Measurements from ENCODE around the gene LEF1.
"Not testable (repeated sequence)": the region's sequence is repeated elsewhere in the genome, so short reads cannot be mapped to it uniquely, and the experiment has no call there.

The LEF1 gene

GRCh38 chr4:108054025-108054638, 114.6 kb downstream of the LEF1 start:
- DNase-seq = no peak

- DNase-seq = no peak
Observed at GRCh38 chr4:108053251-108053711, 115.5 kb downstream of the LEF1 start.

DNA sequence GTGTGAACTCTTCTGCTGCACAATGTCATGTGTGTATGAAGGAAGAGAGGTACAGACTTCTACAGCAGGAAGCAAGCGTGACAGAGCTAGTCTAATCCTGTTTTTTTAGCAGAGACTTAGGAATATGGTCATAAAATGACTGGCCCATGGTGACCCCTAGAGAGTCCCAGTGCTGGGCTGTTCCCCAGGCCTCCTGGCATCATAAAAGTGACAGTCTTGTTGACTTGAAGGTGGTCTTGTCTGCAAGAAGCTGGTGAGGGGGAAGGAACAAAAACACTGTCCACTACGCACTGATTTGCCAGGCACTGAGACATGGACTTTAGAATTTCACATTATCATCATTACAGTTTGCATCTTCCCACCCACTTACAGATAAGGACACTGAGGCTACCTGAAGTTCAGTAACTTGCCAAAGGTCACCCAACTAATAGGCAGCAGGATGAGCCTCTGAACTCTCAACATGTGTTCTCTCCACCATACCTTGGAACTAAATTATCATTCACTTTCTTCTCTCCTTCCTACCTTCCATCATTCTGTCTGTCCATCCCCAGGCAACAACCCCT, 116.1 kb downstream of the LEF1 start:
- no peak for DNase-seq

GRCh38 chr4:108051343-108051742, 117.4 kb downstream of the LEF1 start:
- peak; percentile 76 for DNase-seq

DNA sequence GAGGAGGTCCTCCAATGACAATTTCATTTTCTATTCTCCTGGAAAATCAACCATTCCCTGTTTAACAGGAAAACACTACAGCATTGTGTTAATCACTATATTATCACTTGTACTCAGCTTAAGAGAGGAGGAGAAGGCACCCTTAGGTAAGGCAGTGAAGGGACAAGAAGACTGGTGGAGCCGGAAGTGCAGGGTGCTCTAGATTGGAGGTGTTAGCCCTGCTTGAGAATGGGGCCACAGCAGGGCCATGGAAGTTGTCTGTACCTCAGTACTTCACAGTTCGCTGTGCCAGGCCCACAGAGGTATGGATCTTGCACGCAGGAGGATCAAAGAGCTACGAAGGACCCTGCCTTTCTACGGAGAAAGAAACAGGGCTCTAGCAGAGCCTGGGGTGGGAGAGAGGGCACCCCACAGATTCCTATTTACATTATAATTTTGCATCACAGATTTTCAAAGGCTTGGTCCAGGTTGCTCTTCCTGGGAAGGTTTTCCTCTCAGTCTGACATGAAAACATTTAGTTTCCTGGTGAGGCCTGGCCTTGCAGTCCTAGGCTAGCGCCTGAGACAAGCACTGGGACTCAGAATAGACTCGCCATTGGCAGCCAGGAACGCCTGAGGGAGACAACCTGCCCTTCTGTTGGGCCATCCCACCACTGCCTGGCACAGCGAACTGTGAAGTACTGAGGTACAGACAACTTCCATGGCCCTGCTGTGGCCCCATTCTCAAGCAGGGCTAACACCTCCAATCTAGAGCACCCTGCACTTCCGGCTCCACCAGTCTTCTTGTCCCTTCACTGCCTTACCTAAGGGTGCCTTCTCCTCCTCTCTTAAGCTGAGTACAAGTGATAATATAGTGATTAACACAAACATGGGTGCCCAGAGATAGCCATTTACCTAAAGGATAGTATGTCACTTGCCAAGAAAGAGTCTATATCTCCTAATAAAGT, 118.3 kb downstream of the LEF1 start:
- DNase-seq = not testable (repeated sequence)

DNA sequence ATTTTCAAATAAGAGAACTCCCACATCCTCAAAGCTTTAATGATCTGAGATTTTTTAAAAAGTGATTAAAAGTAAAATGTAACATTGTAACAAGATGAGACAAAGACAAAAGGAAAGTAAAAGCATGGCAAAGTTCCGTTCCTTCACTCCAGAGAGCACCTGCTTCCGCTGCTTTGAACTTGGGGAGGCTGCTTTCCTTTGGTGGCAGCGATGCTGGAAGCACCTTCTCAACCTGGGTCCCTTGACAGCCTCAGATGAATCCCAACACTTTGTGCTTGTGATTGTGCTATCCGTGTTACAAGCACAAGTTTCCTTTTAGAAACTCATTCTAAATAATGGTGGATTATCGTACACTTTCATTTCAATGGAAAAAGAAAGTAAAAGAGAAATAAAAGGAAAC, 119.3 kb downstream of the LEF1 start:
- DNase-seq = no peak

- DNase-seq = no peak
Observed at GRCh38 chr4:108048997-108049396, 119.7 kb downstream of the LEF1 start.

- no peak for DNase-seq
Observed at GRCh38 chr4:108048157-108048556, 120.6 kb downstream of the LEF1 start.

GRCh38 chr4:108047199-108047598, 121.5 kb downstream of the LEF1 start:
- no peak for DNase-seq

DNA sequence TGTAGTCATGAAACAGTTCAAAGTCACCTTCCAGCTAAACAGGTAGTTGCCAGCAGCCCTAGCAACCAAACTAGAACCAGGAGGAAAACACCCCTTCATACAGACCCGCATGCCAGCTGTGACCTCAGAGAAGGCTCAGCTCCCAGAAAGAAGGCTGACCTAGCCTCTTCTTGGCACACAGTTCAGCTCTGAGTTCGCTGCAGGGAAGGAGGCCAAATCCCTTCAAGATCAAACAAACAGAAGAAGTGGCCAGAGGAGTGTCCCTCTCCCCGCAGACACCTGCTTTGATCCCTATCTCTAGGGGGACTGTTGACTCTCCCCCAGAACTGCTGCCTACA, 123.1 kb downstream of the LEF1 start:
- peak; percentile 80 for DNase-seq

GRCh38 chr4:108044951-108045686, 123.6 kb downstream of the LEF1 start:
- no peak for DNase-seq

GRCh38 chr4:108043526-108043925, 125.2 kb downstream of the LEF1 start:
- no peak for DNase-seq

DNA sequence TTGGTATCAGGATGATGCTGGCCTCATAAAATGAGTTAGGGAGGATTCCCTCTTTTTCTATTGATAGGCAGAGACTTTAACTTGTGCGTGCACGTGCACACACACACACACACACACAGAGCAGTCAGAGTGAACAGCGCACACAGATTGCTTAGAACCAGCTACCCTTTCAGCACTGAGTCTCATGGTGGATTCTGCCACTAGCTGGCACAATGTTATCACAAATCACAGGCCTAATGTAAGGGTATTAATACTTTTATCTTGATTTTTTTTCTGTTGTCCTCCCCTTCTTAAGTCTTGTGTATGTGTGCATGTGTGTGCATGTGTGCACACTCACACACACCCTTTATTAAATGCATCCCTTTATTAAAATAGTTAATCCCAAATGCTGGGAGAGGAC, 125.8 kb downstream of the LEF1 start:
- DNase-seq = no peak

- no peak for DNase-seq
Observed at GRCh38 chr4:108037884-108038283, 130.8 kb downstream of the LEF1 start.

GRCh38 chr4:108036213-108036612, 132.5 kb downstream of the LEF1 start:
- no peak for DNase-seq

DNA sequence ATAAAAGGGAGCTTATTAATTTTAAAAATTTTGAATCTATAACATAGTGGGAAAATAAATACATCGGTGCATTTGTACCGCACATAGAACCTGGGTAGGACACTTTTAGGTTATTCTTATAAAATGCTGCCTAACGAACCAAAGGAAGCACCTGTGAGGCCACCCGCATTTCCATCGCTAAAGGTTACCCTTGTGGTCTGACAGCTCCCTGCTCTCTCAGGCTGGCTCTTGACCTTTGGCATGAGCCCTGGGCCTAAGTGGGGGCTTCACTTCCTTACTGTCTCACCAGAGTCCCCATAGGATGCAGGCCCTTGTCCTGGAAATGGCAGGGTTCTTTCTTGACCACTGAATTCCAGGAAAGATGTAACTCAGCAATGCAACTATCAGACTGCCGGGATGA, 133.0 kb downstream of the LEF1 start:
- DNase-seq = no peak

DNA sequence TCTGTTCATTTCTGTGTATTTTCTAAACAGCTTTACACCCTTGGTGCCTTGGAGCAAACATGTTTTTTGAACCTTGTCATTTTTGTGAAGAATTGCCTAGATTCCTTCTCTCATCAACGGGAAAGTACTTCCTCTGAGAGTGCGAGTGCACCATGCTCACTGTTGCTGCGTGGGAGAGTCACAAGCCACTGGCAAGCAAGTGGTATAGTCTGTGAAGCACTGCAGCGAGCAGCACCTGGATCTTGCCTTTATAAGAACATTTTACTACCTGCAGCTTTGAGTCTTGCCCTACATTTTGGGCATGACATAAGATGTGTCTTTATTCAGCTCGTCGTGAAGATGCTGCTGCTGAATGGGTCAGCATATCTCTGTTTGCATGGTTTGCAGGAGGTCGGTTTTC, 134.2 kb downstream of the LEF1 start:
- DNase-seq = no peak

GRCh38 chr4:108033348-108033747, 135.4 kb downstream of the LEF1 start:
- DNase-seq = no peak

- no peak for DNase-seq
Observed at GRCh38 chr4:108031427-108032083, 137.2 kb downstream of the LEF1 start.

GRCh38 chr4:108030332-108030731, 138.4 kb downstream of the LEF1 start:
- DNase-seq = peak; percentile 71

- DNase-seq = no peak
Observed at GRCh38 chr4:108029731-108030130, 139.0 kb downstream of the LEF1 start.

- DNase-seq = no peak
Observed at GRCh38 chr4:108029016-108029720, 139.6 kb downstream of the LEF1 start.

Data from left hindlimb (tissue), 1 donor.